ENCODE data around the gene CLK3.

- TF ChIP-seq CTCF (conservative IDR thresholded peaks at IDR 0.05) = no peak
- no peak for TF ChIP-seq EZH2 (IDR thresholded peaks at IDR 0.05; ENCODE audit: low read depth)
Measured at GRCh38 chr15:74674161-74674560, 58.5 kb downstream of the CLK3 start.
